PC-9 (cell line): ENCODE measurements around the gene LRP11. TPM values are rescaled to one million over a fixed set of nuclear protein-coding genes. Genes with fewer than 3 reads are reported as not detected.

Experiments used
- BruUV-seq: library from RNA; stranded (reverse); fragments of 400-500 nt; replicated peaks from 2 replicates; lab custom pipeline; 2021; lab: Mats Ljungman, UMichigan
- CTCF ChIA-PET: fragments of 300-600 bp; sonication (Branson Sonifier 250); formaldehyde crosslinking; loops from one replicate; lab custom pipeline; 2022; ENCODE audit warnings: antibody characterized with exemption; lab: Charles Lee
- POLR2A ChIA-PET: fragments of 300-600 bp; sonication (Branson Sonifier 250); formaldehyde crosslinking; loops from one replicate; lab custom pipeline; 2022; ENCODE audit warnings: antibody characterized with exemption; ENCODE audit not compliant: unreplicated experiment; lab: Charles Lee
- DNase-seq, 2 experiments: peaks; one replicate each; pipeline versions ENCODE4 v3.0.0 to v3.0.0-alpha.2; 2015 to 2022; ENCODE audit warnings: mixed read lengths in 1 of 2
- H2AFZ ChIP-seq: fragments of 200-600 bp; sonication (generic); 2 replicates; pipeline ENCODE4 v1.8.1; 2017; ENCODE audit warnings: antibody characterized with exemption
- H3F3A ChIP-seq: fragments of 200-600 bp; sonication (generic); 2 replicates; pipeline ENCODE4 v1.8.1; 2017; ENCODE audit warnings: antibody characterized with exemption, mild to moderate bottlenecking, low read depth; ENCODE audit not compliant: insufficient read depth
- H3K27ac ChIP-seq: fragments of 200-600 bp; sonication (generic); 2 replicates; pipeline ENCODE4 v1.6.1; 2016; ENCODE audit warnings: mixed run types
- H3K27me3 ChIP-seq: fragments of 200-600 bp; sonication (generic); 2 replicates; pipeline ENCODE4 v1.6.1; 2016; ENCODE audit warnings: low read depth, mixed run types; ENCODE audit not compliant: insufficient read depth
- H3K36me3 ChIP-seq: fragments of 200-600 bp; sonication (generic); 2 replicates; pipeline ENCODE4 v1.6.1; 2016; ENCODE audit warnings: low read depth, mixed run types
- H3K4me1 ChIP-seq: fragments of 200-600 bp; sonication (generic); replicated peaks from 2 replicates; pipeline ENCODE4 v1.6.1; 2016; ENCODE audit warnings: mixed run types; ENCODE audit not compliant: insufficient read depth
- H3K4me2 ChIP-seq: fragments of 200-600 bp; sonication (generic); 2 replicates; pipeline ENCODE4 v1.6.1; 2017; ENCODE audit warnings: mixed run types
- H3K4me3 ChIP-seq: fragments of 200-600 bp; sonication (generic); 2 replicates; pipeline ENCODE4 v1.6.1; 2016; ENCODE audit warnings: mixed run types
- H3K79me2 ChIP-seq: fragments of 200-600 bp; sonication (generic); 2 replicates; pipeline ENCODE4 v1.6.1; 2017; ENCODE audit warnings: low read depth, mixed run types
- H3K9me2 ChIP-seq: fragments of 200-600 bp; sonication (generic); 2 replicates; pipeline ENCODE4 v1.8.1; 2017; ENCODE audit warnings: mild to moderate bottlenecking; ENCODE audit not compliant: insufficient read depth
- H3K9me3 ChIP-seq: fragments of 200-600 bp; sonication (generic); 2 replicates; pipeline ENCODE4 v1.8.1; 2016; ENCODE audit warnings: low read depth; ENCODE audit not compliant: insufficient read depth
- H4K20me1 ChIP-seq: fragments of 200-600 bp; sonication (generic); 2 replicates; pipeline ENCODE4 v1.8.1; 2017; ENCODE audit not compliant: insufficient read depth
- CTCF ChIP-seq: fragments of 200-600 bp; sonication (generic); conservative IDR thresholded peaks from 2 replicates; pipeline ENCODE4 v1.6.1; 2017; ENCODE audit warnings: mixed run types, antibody characterized with exemption, mild to moderate bottlenecking, moderate library complexity
- EZH2 ChIP-seq: fragments of 200-600 bp; sonication (generic); IDR thresholded peaks from 2 replicates; pipeline ENCODE4 v1.8.0; 2017; ENCODE audit warnings: antibody characterized with exemption, low read depth
- intact Hi-C: fragments of 100-400 bp; cut with micrococcal nuclease; formaldehyde crosslinking; loops from one replicate; pipeline ENCODE4 v1.10.0; 2022; ENCODE audit not compliant: unreplicated experiment
- total RNA-seq: library from RNA; stranded (reverse); gene quantifications from 2 replicates; pipeline ENCODE4 v1.2.3, GENCODE V29; 2021

LRP11 gene
- total RNA-seq, 1 experiment from 2014 or later, result 38.6 TPM

- Histone ChIP-seq H2AFZ (no peak overlapping the region), H3K27me3 (no peaks in the 10 kb centered on the region), H3K4me3 (no peak overlapping the region), H3F3A (peaks cover 3% of the 10 kb centered on the region; the same call in 1 of the 2 replicates), H4K20me1 (no peaks in the 10 kb centered on the region), H3K9me3 (no peaks in the 10 kb centered on the region), H3K9me2 (no peaks in the 10 kb centered on the region), H3K79me2 (no peaks in the 10 kb centered on the region), H3K4me1 (peaks cover 16% of the 10 kb centered on the region), H3K4me2 (no peak overlapping the region), H3K36me3 (no peaks in the 10 kb centered on the region), H3K27ac (no peak overlapping the region)
- no peak for DNase-seq
- no peak for TF ChIP-seq EZH2
- no peak for TF ChIP-seq CTCF
- POLR2A ChIA-PET, result no interaction called here
- BruUV-seq, result no TSS peak
- intact Hi-C loops, result no loop called here
- CTCF ChIA-PET, result no interaction called here
Observed at GRCh38 chr6:149901444-149902140, 37.4 kb upstream of the LRP11 start.

- H3K4me1 ChIP-seq, result peaks cover 23% of the 10 kb centered on the region
- H3K9me3 ChIP-seq, result no peaks in the 10 kb centered on the region
- peaks cover 4% of the 10 kb centered on the region; the same call in 1 of the 2 replicates for H3F3A ChIP-seq
- no peak overlapping the region for H3K4me3 ChIP-seq
- no peaks in the 10 kb centered on the region for H3K36me3 ChIP-seq
- no peak for DNase-seq
- intact Hi-C loops, result no loop called here
- H4K20me1 ChIP-seq, result no peaks in the 10 kb centered on the region
- POLR2A ChIA-PET, result no interaction called here
- TF ChIP-seq CTCF (no peak), EZH2 (no peak)
- H3K79me2 ChIP-seq, result no peaks in the 10 kb centered on the region
- H3K9me2 ChIP-seq, result no peaks in the 10 kb centered on the region
- BruUV-seq, result no TSS peak
- no peak overlapping the region for H3K27ac ChIP-seq
- H3K27me3 ChIP-seq, result no peaks in the 10 kb centered on the region
- CTCF ChIA-PET, result no interaction called here
- no peak overlapping the region for H3K4me2 ChIP-seq
- no peak overlapping the region for H2AFZ ChIP-seq
Observed at GRCh38 chr6:149900620-149901443, 36.7 kb upstream of the LRP11 start.

- no peak overlapping the region for H2AFZ ChIP-seq
- no peaks in the 10 kb centered on the region for H3K79me2 ChIP-seq
- no peaks in the 10 kb centered on the region for H4K20me1 ChIP-seq
- intact Hi-C loops, result no loop called here
- TF ChIP-seq EZH2 (no peak), CTCF (no peak)
- BruUV-seq, result no TSS peak
- H3F3A ChIP-seq, result peaks cover 10% of the 10 kb centered on the region; the same call in 1 of the 2 replicates
- no peak for DNase-seq
- ChIA-PET POLR2A (no interaction called here), CTCF (no interaction called here)
- no peak overlapping the region for H3K4me3 ChIP-seq
- H3K9me2 ChIP-seq, result no peaks in the 10 kb centered on the region
- peaks cover 30% of the 10 kb centered on the region for H3K4me1 ChIP-seq
- no peak overlapping the region for H3K4me2 ChIP-seq
- no peak overlapping the region for H3K27ac ChIP-seq
- H3K36me3 ChIP-seq, result no peaks in the 10 kb centered on the region
- H3K27me3 ChIP-seq, result no peaks in the 10 kb centered on the region
- no peaks in the 10 kb centered on the region for H3K9me3 ChIP-seq
Observed at GRCh38 chr6:149899926-149900619, 35.9 kb upstream of the LRP11 start.
